ENCODE results near the gene ANKS1B.

ANKS1B gene

GRCh38 chr12:99142651-99143050 is 842.1 kb downstream of the ANKS1B start:
- Histone ChIP-seq H3K4me3 (ENCODE audit: low read depth, low read length) (no peak overlapping the region), H3K4me1 (ENCODE audit: control insufficient read depth, insufficient read depth, low read length) (no peaks in the 10 kb centered on the region), H3K36me3 (ENCODE audit: control insufficient read depth in 2 of 2, insufficient read depth in 1 of 2, low read length in 2 of 2) (no peaks in the 10 kb centered on the region), H3K9me3 (ENCODE audit: control insufficient read depth, insufficient read depth, low read depth, low read length) (no peaks in the 10 kb centered on the region), H3K27ac (ENCODE audit: extremely low read depth, low read depth, low read length) (no peak overlapping the region)
- POLR2A ChIA-PET = no interaction called here
- TF ChIP-seq ZNF639 (tag by site-specific recombination; IDR thresholded peaks at IDR 0.05) = no peak
- no peak for TF ChIP-seq ZNF426 (tag by site-specific recombination; IDR thresholded peaks at IDR 0.05)
- TF ChIP-seq ZNF518A (tag by site-specific recombination; conservative IDR thresholded peaks at IDR 0.05; ENCODE audit: low read depth) = no peak
- no peak for TF ChIP-seq ZNF2 (tag by site-specific recombination; IDR thresholded peaks at IDR 0.05)
- no peak for TF ChIP-seq ZNF404 (tag by site-specific recombination; IDR thresholded peaks at IDR 0.05)
- no peak for TF ChIP-seq ZFP41 (tag by site-specific recombination; IDR thresholded peaks at IDR 0.05; ENCODE audit: borderline replicate concordance)
- no peak for TF ChIP-seq ZNF341 (tag by site-specific recombination; IDR thresholded peaks at IDR 0.05; ENCODE audit: low read depth)
- TF ChIP-seq ZBTB10 (tag by site-specific recombination; IDR thresholded peaks at IDR 0.05) = no peak
- TF ChIP-seq ZNF664 (tag by site-specific recombination; IDR thresholded peaks at IDR 0.05) = no peak
- TF ChIP-seq ZNF221 (tag by site-specific recombination; IDR thresholded peaks at IDR 0.05; ENCODE audit: borderline replicate concordance) = no peak
- no peak for TF ChIP-seq PATZ1 (tag by site-specific recombination; IDR thresholded peaks at IDR 0.05)
- no peak for TF ChIP-seq EGR2 (tag by site-specific recombination; IDR thresholded peaks at IDR 0.05; ENCODE audit: low read depth)
- no peak for TF ChIP-seq GLIS2 (tag by site-specific recombination; IDR thresholded peaks at IDR 0.05)
- TF ChIP-seq ZBTB7A (tag by site-specific recombination; IDR thresholded peaks at IDR 0.05; ENCODE audit: low read depth) = no peak
- TF ChIP-seq ZNF48 (tag by site-specific recombination; IDR thresholded peaks at IDR 0.05) = no peak
- TF ChIP-seq ZBTB26 (tag by site-specific recombination; optimal IDR thresholded peaks at IDR 0.05) = no peak
- no peak for TF ChIP-seq ZNF423 (tag by site-specific recombination; IDR thresholded peaks at IDR 0.05)
- CTCF ChIA-PET = no interaction called here

Data from HEK293 (cell line).